IPS-NIHi11 (cell line): Measurements from ENCODE around the gene MSLN.
"Not testable (repeated sequence)": the region's sequence is repeated elsewhere in the genome, so short reads cannot be mapped to it uniquely, and the experiment has no call there.

Experiments used
- DNase-seq: peaks from one replicate; pipeline ENCODE4 v3.0.0; 2012; ENCODE audit warnings: mixed read lengths, low spot score

MSLN gene

GRCh38 chr16:760065-760464 is 469 bp upstream of the MSLN start:
- no peak for DNase-seq

- no peak for DNase-seq
These were observed 1.3 kb downstream of the MSLN start for GRCh38 chr16:761625-762513.

GRCh38 chr16:762595-763268 is 2.2 kb downstream of the MSLN start:
- DNase-seq: no peak

GRCh38 chr16:763369-764183 is 3.0 kb downstream of the MSLN start:
- no peak for DNase-seq

GRCh38 chr16:764184-764750 is 3.7 kb downstream of the MSLN start:
- no peak for DNase-seq

- no peak for DNase-seq
These were observed 4.4 kb downstream of the MSLN start for GRCh38 chr16:764848-765487.

GRCh38 chr16:765488-765865 is 4.9 kb downstream of the MSLN start:
- no peak for DNase-seq

- DNase-seq: no peak
These were observed 5.7 kb downstream of the MSLN start for GRCh38 chr16:766008-766819.

GRCh38 chr16:766820-767640 is 6.5 kb downstream of the MSLN start:
- no peak for DNase-seq

GRCh38 chr16:767743-768235 is 7.3 kb downstream of the MSLN start:
- no peak for DNase-seq

GRCh38 chr16:768428-768827 is 7.9 kb downstream of the MSLN start:
- no peak for DNase-seq

GRCh38 chr16:769184-769784 is 8.8 kb downstream of the MSLN start:
- no peak for DNase-seq

GRCh38 chr16:769934-770333 is 9.4 kb downstream of the MSLN start:
- DNase-seq: no peak

- no peak for DNase-seq
These were observed 9.9 kb downstream of the MSLN start for GRCh38 chr16:770411-770810.

- no peak for DNase-seq
These were observed 12.4 kb downstream of the MSLN start for GRCh38 chr16:772959-773358.

- no peak for DNase-seq
These were observed 13.8 kb downstream of the MSLN start for GRCh38 chr16:774086-775001.

- no peak for DNase-seq
These were observed 14.8 kb downstream of the MSLN start for GRCh38 chr16:775236-775796.

GRCh38 chr16:776298-776697 is 15.8 kb downstream of the MSLN start:
- not testable (repeated sequence) for DNase-seq
